ENCODE results near the gene PCDH1.

Gene PCDH1

GRCh38 chr5:141806626-141807025, 71.6 kb downstream of the PCDH1 start:
- DNase-seq = no peak

GRCh38 chr5:141805874-141806595, 72.2 kb downstream of the PCDH1 start:
- DNase-seq = no peak

- no peak for DNase-seq
These were observed 73.7 kb downstream of the PCDH1 start for GRCh38 chr5:141804475-141804874.
